Measurements from ENCODE around the gene ZNF770.
A peak's percentile ranks its signal among the peaks of the same experiment; 100 is the strongest.
"Not testable (repeated sequence)": the region's sequence is repeated elsewhere in the genome, so short reads cannot be mapped to it uniquely, and the experiment has no call there.

ZNF770 gene

GRCh38 chr15:34953851-34954250 is 34.2 kb downstream of the ZNF770 start:
- in situ Hi-C loops (cut with HindIII; ENCODE audit: low sequenced_read_pairs): no loop called here
- no peak overlapping the region for H3K4me3 ChIP-seq (ENCODE audit: low read depth, low read length)
- no peak for TF ChIP-seq CTCF (IDR thresholded peaks at IDR 0.05; ENCODE audit: low read depth, low read length, missing control alignments)
- no peak for DNase-seq (ENCODE audit: low read depth)

- TF ChIP-seq CTCF (IDR thresholded peaks at IDR 0.05; ENCODE audit: low read depth, low read length, missing control alignments): no peak
- H3K4me3 ChIP-seq (ENCODE audit: low read depth, low read length): no peak overlapping the region
- in situ Hi-C loops (cut with HindIII; ENCODE audit: low sequenced_read_pairs): no loop called here
- DNase-seq (ENCODE audit: low read depth): no peak
Observed at GRCh38 chr15:34952481-34952880, 35.6 kb downstream of the ZNF770 start.

DNA sequence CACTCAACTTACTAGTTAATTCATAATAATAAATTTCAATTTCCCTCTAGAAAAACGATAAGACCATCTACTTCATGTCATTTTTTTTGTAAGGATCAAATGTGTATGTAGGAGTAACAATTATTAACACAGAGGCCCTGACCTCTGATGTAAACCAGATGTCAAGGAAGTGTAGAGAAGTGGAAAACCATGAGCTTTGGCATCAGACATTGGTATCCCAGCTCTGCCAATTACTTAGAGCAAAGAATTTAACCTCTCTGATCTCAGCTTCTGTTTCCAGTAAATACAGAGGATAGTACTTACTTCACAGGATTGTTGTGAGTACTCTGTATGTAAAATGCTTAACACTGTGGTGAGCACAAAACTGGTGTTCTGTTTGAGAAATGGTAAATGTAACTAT is 36.1 kb downstream of the ZNF770 start:
- in situ Hi-C loops (cut with HindIII; ENCODE audit: low sequenced_read_pairs): no loop called here
- H3K4me3 ChIP-seq (ENCODE audit: low read depth, low read length): no peak overlapping the region
- peak; percentile 19 for DNase-seq (ENCODE audit: low read depth)
- no peak for TF ChIP-seq CTCF (IDR thresholded peaks at IDR 0.05; ENCODE audit: low read depth, low read length, missing control alignments)

GRCh38 chr15:34944936-34945335 is 43.2 kb downstream of the ZNF770 start:
- no peak for TF ChIP-seq CTCF (IDR thresholded peaks at IDR 0.05; ENCODE audit: low read depth, low read length, missing control alignments)
- no peak overlapping the region for H3K4me3 ChIP-seq (ENCODE audit: low read depth, low read length)
- DNase-seq (ENCODE audit: low read depth): no peak
- in situ Hi-C loops (cut with HindIII; ENCODE audit: low sequenced_read_pairs): no loop called here

- TF ChIP-seq CTCF (IDR thresholded peaks at IDR 0.05; ENCODE audit: low read depth, low read length, missing control alignments): no peak
- H3K4me3 ChIP-seq (ENCODE audit: low read depth, low read length): no peak overlapping the region
- in situ Hi-C loops (cut with HindIII; ENCODE audit: low sequenced_read_pairs): no loop called here
- no peak for DNase-seq (ENCODE audit: low read depth)
Observed at GRCh38 chr15:34943711-34944110, 44.4 kb downstream of the ZNF770 start.

DNA sequence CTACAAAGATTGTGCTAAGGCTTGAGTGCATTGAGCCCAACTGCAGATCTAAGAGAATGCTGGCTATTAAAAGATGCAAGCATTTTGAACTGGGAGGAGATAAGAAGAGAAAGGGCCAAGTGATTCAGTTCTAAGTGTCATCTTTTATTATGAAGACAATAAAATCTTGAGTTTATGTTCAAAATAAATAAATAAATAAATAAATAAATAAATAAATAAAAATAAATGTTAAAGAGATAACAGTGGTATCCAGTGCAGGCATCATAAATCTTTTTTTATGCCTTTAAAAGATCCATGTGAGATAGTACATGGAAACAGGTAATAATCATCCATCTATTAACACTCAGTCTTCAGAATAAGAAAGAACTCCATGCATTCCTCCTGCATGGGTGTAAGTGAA is 44.8 kb downstream of the ZNF770 start:
- H3K4me3 ChIP-seq (ENCODE audit: low read depth, low read length); DNase-seq (ENCODE audit: low read depth); in situ Hi-C loops (cut with HindIII; ENCODE audit: low sequenced_read_pairs): not testable (repeated sequence)

- H3K4me3 ChIP-seq (ENCODE audit: low read depth, low read length): no peak overlapping the region
- DNase-seq (ENCODE audit: low read depth): peak; percentile 53
- no peak for TF ChIP-seq CTCF (IDR thresholded peaks at IDR 0.05; ENCODE audit: low read depth, low read length, missing control alignments)
- in situ Hi-C loops (cut with HindIII; ENCODE audit: low sequenced_read_pairs): no loop called here
Observed at GRCh38 chr15:34942363-34942762, 45.7 kb downstream of the ZNF770 start.
